H54 (cell line): ENCODE measurements around the gene CLCA1.

Source experiments
- DNase-seq: peaks from one replicate; pipeline ENCODE4 v3.0.0; 2011; ENCODE audit warnings: low spot score, mixed read lengths; ENCODE audit not compliant: insufficient read length
- FAIRE-seq: peaks from 3 replicates; lab custom pipeline; 2011; peaks lifted over from hg19 to GRCh38; lab: Jason Lieb, UNC
- POLR2A ChIP-seq: IDR thresholded peaks from 2 replicates; pipeline ENCODE4 v1.6.1; 2011; ENCODE audit warnings: low read depth, mild to moderate bottlenecking, low read length

CLCA1 gene

GRCh38 chr1:86530211-86530845 lies 61.6 kb downstream of the CLCA1 start:
- no peak for DNase-seq
- FAIRE-seq, result no peak

GRCh38 chr1:86537928-86538695 lies 69.4 kb downstream of the CLCA1 start:
- no peak for DNase-seq
- FAIRE-seq, result no peak
- TF ChIP-seq POLR2A, result no peak

More at GRCh38 chr1:86530211-86530845, 61.6 kb downstream of the CLCA1 start:
- no peak for TF ChIP-seq POLR2A

- FAIRE-seq, result no peak
- no peak for TF ChIP-seq POLR2A
Observed at GRCh38 chr1:86538775-86539174, 70.0 kb downstream of the CLCA1 start.

GRCh38 chr1:86541859-86542258 lies 73.1 kb downstream of the CLCA1 start:
- TF ChIP-seq POLR2A, result no peak

More at GRCh38 chr1:86538775-86539174, 70.0 kb downstream of the CLCA1 start:
- no peak for DNase-seq

GRCh38 chr1:86542631-86543030 lies 73.9 kb downstream of the CLCA1 start:
- TF ChIP-seq POLR2A, result no peak
- DNase-seq (no peak), FAIRE-seq (no peak)

More at GRCh38 chr1:86541859-86542258, 73.1 kb downstream of the CLCA1 start:
- no peak for FAIRE-seq
- no peak for DNase-seq

- no peak for FAIRE-seq
- TF ChIP-seq POLR2A, result no peak
Observed at GRCh38 chr1:86546787-86547221, 78.1 kb downstream of the CLCA1 start, which contains the start of gene CLCA4. Gene CLCA4 (plus strand): TSS chr1:86547078. CDS start chr1:86547120, 42 bp downstream.

GRCh38 chr1:86548839-86549238 lies 80.1 kb downstream of the CLCA1 start:
- TF ChIP-seq POLR2A, result no peak
- FAIRE-seq (no peak), DNase-seq (no peak)

More at GRCh38 chr1:86546787-86547221, 78.1 kb downstream of the CLCA1 start, which contains the start of gene CLCA4:
- no peak for DNase-seq
